AG04450 (cell line): Measurements from ENCODE around the gene FCER1G. TPM values are rescaled to one million over a fixed set of nuclear protein-coding genes. Genes with fewer than 3 reads are reported as not detected.

Experiments used
- CTCF ChIA-PET: fragments of 300-600, 350-600 bp; formaldehyde crosslinking; extraction: SDS; loops from one replicate; lab custom pipeline; 2022; ENCODE audit warnings: antibody characterized with exemption, inconsistent platforms; lab: Charles Lee
- POLR2A ChIA-PET: fragments of 350-600 bp; formaldehyde crosslinking; extraction: SDS; loops from one replicate; lab custom pipeline; 2021; ENCODE audit warnings: antibody characterized with exemption, inconsistent platforms; lab: Yijun Ruan, JAX
- DNase-seq: peaks from one replicate; pipeline ENCODE4 v3.0.0-alpha.2; 2011; ENCODE audit warnings: low read depth, low spot score
- H3K27ac ChIP-seq: one replicate; pipeline ENCODE4 v1.5.1; 2012; ENCODE audit warnings: low read depth, low read length, control low read depth
- H3K27me3 ChIP-seq: one replicate; pipeline ENCODE4 v1.6.0; 2012; ENCODE audit warnings: low read length; ENCODE audit not compliant: control insufficient read depth, insufficient read depth
- H3K4me3 ChIP-seq: 2 replicates; pipeline ENCODE4 v1.5.1; 2011; ENCODE audit warnings: mild to moderate bottlenecking, low read depth, low read length, control low read depth
- H3K9me3 ChIP-seq: 2 replicates; pipeline ENCODE4 v1.5.1; 2012; ENCODE audit warnings: low read length; ENCODE audit not compliant: control insufficient read depth, insufficient read depth
- polyA plus RNA-seq: library from polyadenylated mRNA; depleted of rRNA; stranded (reverse); fragments of >200 nt; gene quantifications from 2 replicates; pipeline ENCODE4 v1.2.3, GENCODE V29; 2011
- TF ChIP-seq, protein P1 (sequence below): IDR thresholded peaks from 2 replicates; pipeline ENCODE4 v1.5.1; 2011; ENCODE audit warnings: low read depth, low read length, control low read depth, inconsistent platforms

Gene FCER1G
- polyA plus RNA-seq, 1 experiment: 0.66 TPM

DNA sequence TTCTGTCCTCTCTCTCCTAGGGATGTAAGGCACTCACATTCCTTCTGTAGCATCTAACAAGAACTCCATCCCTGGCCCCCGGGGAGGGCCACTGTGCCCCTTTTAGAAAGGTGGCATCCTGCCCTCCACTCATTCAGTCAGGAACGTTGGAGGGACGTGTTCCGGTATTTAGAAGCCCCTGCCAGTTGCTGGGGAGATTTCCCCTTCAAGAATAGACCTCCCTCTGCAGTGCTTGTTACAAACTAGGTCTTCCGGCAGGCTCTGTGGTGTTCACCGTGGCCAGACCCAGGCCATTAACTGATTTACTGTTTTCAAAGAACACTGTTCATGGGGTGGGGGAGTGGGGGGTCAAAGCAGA is 44.2 kb downstream of the FCER1G start:
- CTCF ChIA-PET: interaction anchor here (1.2 to 1.6 kb wide), 4 partner anchors 32 to 123 kb away, joined by 3 to 6 read pairs (median 4); partner anchors contain the start of gene TOMM40L
- POLR2A ChIA-PET: interaction anchor here (1.2 kb wide), 1 partner anchor 9 kb away, joined by 3 read pairs; no protein-coding TSS in a partner anchor
- Histone ChIP-seq H3K9me3 (peaks cover 20% of the 10 kb centered on the region), H3K27me3 (peaks cover 40% of the 10 kb centered on the region), H3K27ac (no peak overlapping the region), H3K4me3 (no peak overlapping the region)
- DNase-seq: no peak
- TF ChIP-seq, protein P1, sequence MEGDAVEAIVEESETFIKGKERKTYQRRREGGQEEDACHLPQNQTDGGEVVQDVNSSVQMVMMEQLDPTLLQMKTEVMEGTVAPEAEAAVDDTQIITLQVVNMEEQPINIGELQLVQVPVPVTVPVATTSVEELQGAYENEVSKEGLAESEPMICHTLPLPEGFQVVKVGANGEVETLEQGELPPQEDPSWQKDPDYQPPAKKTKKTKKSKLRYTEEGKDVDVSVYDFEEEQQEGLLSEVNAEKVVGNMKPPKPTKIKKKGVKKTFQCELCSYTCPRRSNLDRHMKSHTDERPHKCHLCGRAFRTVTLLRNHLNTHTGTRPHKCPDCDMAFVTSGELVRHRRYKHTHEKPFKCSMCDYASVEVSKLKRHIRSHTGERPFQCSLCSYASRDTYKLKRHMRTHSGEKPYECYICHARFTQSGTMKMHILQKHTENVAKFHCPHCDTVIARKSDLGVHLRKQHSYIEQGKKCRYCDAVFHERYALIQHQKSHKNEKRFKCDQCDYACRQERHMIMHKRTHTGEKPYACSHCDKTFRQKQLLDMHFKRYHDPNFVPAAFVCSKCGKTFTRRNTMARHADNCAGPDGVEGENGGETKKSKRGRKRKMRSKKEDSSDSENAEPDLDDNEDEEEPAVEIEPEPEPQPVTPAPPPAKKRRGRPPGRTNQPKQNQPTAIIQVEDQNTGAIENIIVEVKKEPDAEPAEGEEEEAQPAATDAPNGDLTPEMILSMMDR: no peak

GRCh38 chr1:161259765-161260164 is 44.7 kb downstream of the FCER1G start:
- no peak for DNase-seq
- TF ChIP-seq, protein P1: no peak
- peaks cover 40% of the 10 kb centered on the region for H3K27me3 ChIP-seq
- no peak overlapping the region for H3K27ac ChIP-seq
- POLR2A ChIA-PET: interaction anchor here (1.2 kb wide), 1 partner anchor 10 kb away, joined by 3 read pairs; no protein-coding TSS in a partner anchor
- H3K9me3 ChIP-seq: peaks cover 20% of the 10 kb centered on the region
- H3K4me3 ChIP-seq: no peak overlapping the region
- CTCF ChIA-PET: interaction anchor here (0.7 to 1.6 kb wide), 5 partner anchors 32 to 122 kb away, joined by 3 to 6 read pairs (median 3); partner anchors contain the start of gene TOMM40L

DNA sequence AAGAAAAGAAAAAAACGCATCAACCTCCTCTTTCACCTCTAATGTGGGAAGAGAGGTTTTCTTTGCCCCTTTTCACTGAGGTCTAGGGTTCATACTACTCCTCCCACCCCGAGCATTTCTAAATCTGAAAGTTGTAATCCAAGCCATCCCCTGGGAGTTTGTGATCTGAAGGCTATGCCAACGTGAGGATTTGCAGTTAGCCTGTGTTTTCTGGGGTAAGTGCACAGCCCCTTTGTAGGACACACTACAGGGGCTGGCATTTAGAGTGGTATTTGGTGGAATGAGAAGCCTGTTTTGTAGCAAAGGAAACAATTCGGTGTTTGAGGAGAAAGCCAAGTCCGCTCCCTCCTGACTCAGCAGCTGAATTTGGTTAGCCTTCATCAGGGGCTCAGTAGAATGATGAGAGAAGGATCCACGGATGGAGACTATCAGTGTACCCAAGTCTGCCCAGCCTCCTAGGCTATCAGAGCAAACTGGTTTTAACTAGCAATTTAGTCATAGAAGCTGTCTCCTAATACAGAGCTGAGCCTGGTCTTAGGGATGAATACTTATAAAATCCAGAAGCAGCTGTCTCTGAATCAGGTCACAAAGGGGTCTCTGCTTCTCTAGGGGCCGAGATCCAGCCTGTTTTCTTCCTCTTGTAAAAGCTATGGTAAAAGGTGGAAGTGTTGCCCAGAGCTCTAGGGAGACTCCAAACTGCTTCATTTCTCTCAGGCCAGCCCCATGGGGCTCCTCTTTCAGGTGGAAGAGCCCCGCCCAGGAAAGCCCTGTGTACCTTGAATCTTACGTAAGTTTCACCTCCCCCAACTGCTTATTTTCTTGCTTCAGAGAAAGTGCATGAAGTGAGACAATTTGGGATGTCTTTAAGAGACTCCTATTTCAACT is 45.5 kb downstream of the FCER1G start:
- POLR2A ChIA-PET: no interaction called here

GRCh38 chr1:161261261-161262235 is 46.5 kb downstream of the FCER1G start:
- Histone ChIP-seq H3K4me3 (no peak overlapping the region), H3K27ac (no peak overlapping the region), H3K9me3 (peaks cover 18% of the 10 kb centered on the region), H3K27me3 (peaks cover 41% of the 10 kb centered on the region)
- ChIA-PET CTCF (interaction anchor here (1.0 to 1.3 kb wide), 2 partner anchors 29 to 34 kb away, joined by 3 to 9 read pairs; no protein-coding TSS in a partner anchor), POLR2A (no interaction called here)
- TF ChIP-seq, protein P1: no peak
- no peak for DNase-seq

More for the DNA sequence above, 45.5 kb downstream of the FCER1G start:
- CTCF ChIA-PET: interaction anchor here (0.7 to 1.6 kb wide), 3 partner anchors 33 to 122 kb away, joined by 3 read pairs; no protein-coding TSS in a partner anchor
- Histone ChIP-seq H3K9me3 (peaks cover 20% of the 10 kb centered on the region), H3K27ac (no peak overlapping the region), H3K4me3 (no peak overlapping the region), H3K27me3 (peaks cover 40% of the 10 kb centered on the region)
- TF ChIP-seq, protein P1: no peak
- DNase-seq: no peak
